GM12878 (cell line): ENCODE data around the gene GPR4. TPM values are rescaled to one million over a fixed set of nuclear protein-coding genes. Genes with fewer than 3 reads are reported as not detected.

ENCODE experiments used
- ATAC-seq: fragments of 200-7000 bp; cut with Tn5 transposase; 3 replicates; pipeline ENCODE4 v1.9.1; 2020; ENCODE audit warnings: mild to moderate bottlenecking, moderate library complexity
- BruUV-seq: library from RNA; stranded (reverse); fragments of 400-500 nt; replicated peaks from 2 replicates; lab custom pipeline; 2021; lab: Mats Ljungman, UMichigan
- CTCF ChIA-PET: fragments of 300-600 bp; sonication (Branson Sonifier 250); formaldehyde crosslinking; extraction: SDS; loops from one replicate; lab custom pipeline; 2021; ENCODE audit warnings: inconsistent platforms; lab: Yijun Ruan, JAX
- POLR2A ChIA-PET: fragments of 350-600 bp; formaldehyde crosslinking; extraction: SDS; loops from one replicate; lab custom pipeline; 2021; ENCODE audit warnings: inconsistent platforms; lab: Charles Lee
- RAD21 ChIA-PET: fragments of 300-600 bp; sonication (Branson Sonifier 250); formaldehyde crosslinking; loops from one replicate; lab custom pipeline; 2023; ENCODE audit warnings: antibody characterized with exemption; ENCODE audit not compliant: unreplicated experiment; lab: Charles Lee
- SMC1A ChIA-PET: fragments of 300-600 bp; sonication (Branson Sonifier 250); formaldehyde crosslinking; loops from one replicate; lab custom pipeline; 2023; ENCODE audit not compliant: unreplicated experiment, uncharacterized antibody; lab: Charles Lee
- DNase-seq: peaks from one replicate; pipeline ENCODE4 v3.0.0-alpha.2; 2011; ENCODE audit warnings: low read depth, low spot score
- FAIRE-seq: peaks from 3 replicates; lab custom pipeline; 2011; peaks lifted over from hg19 to GRCh38; lab: Jason Lieb, UNC
- H2AFZ ChIP-seq: 2 replicates; pipeline ENCODE4 v1.6.0; 2011; ENCODE audit warnings: low read depth, low read length, control low read depth; ENCODE audit not compliant: control insufficient read depth
- H3K27ac ChIP-seq: 2 replicates; pipeline ENCODE4 v1.5.1; 2011; ENCODE audit warnings: control low read depth; ENCODE audit not compliant: control insufficient read depth, insufficient read depth
- H3K27me3 ChIP-seq, 2 experiments: replicated peaks in 1 of 2; 2 replicates each; pipeline versions ENCODE4 v1.6.0 to v1.6.1; 2011; ENCODE audit warnings: low read length in 1 of 2; ENCODE audit not compliant: control insufficient read depth in 2 of 2, insufficient read depth in 2 of 2
- H3K36me3 ChIP-seq, 2 experiments: 2 replicates each; pipeline ENCODE4 v1.5.1; 2011; ENCODE audit warnings: low read length in 1 of 2; ENCODE audit not compliant: control insufficient read depth in 2 of 2, insufficient read depth in 2 of 2
- H3K4me1 ChIP-seq: 2 replicates; pipeline ENCODE4 v1.6.1; 2011; ENCODE audit warnings: mild to moderate bottlenecking, low read length, moderate library complexity, mixed read lengths; ENCODE audit not compliant: control insufficient read depth, insufficient read depth
- H3K4me2 ChIP-seq: 2 replicates; pipeline ENCODE4 v1.6.0; 2011; ENCODE audit warnings: control low read depth; ENCODE audit not compliant: control insufficient read depth, insufficient read depth
- H3K4me3 ChIP-seq: fragments of 200-600 bp; sonication (generic); 2 replicates; pipeline ENCODE4 v1.5.1; 2016
- H3K79me2 ChIP-seq: 2 replicates; pipeline ENCODE4 v1.6.0; 2011; ENCODE audit warnings: low read length; ENCODE audit not compliant: control insufficient read depth, insufficient read depth
- H3K9ac ChIP-seq: 2 replicates; pipeline ENCODE4 v1.8.0; 2011; ENCODE audit warnings: low read length, control low read depth, mixed read lengths; ENCODE audit not compliant: control insufficient read depth, insufficient read depth
- H3K9me3 ChIP-seq: replicated peaks from 3 replicates; pipeline ENCODE4 v1.5.1; 2011; ENCODE audit warnings: mild to moderate bottlenecking, low read length; ENCODE audit not compliant: control insufficient read depth, insufficient read depth
- H4K20me1 ChIP-seq: 2 replicates; pipeline ENCODE4 v1.6.0; 2011; ENCODE audit not compliant: control insufficient read depth, insufficient read depth
- CBFB ChIP-seq: IDR thresholded peaks from 2 replicates; pipeline ENCODE4 v1.6.1; 2016; ENCODE audit warnings: antibody characterized with exemption, low read depth
- EZH2 ChIP-seq: IDR thresholded peaks from 2 replicates; pipeline ENCODE4 v1.6.1; 2012; ENCODE audit warnings: low read depth, mild to moderate bottlenecking, control low read depth, inconsistent platforms, low read length, borderline replicate concordance; ENCODE audit not compliant: control insufficient read depth
- KLF5 ChIP-seq: fragments of 450-650 bp; IDR thresholded peaks from 2 replicates; pipeline ENCODE4 v1.6.1; 2014; ENCODE audit warnings: mild to moderate bottlenecking; ENCODE audit not compliant: partially characterized antibody
- LARP7 ChIP-seq: fragments of 450-650 bp; IDR thresholded peaks from 2 replicates; pipeline ENCODE4 v1.6.1; 2017; ENCODE audit warnings: mild to moderate bottlenecking
- NFXL1 ChIP-seq: fragments of 450-650 bp; IDR thresholded peaks from 2 replicates; pipeline ENCODE4 v1.6.1; 2017; ENCODE audit warnings: antibody characterized with exemption, mild to moderate bottlenecking, borderline replicate concordance
- SREBF2 ChIP-seq: IDR thresholded peaks from 2 replicates; pipeline ENCODE4 v1.6.1; 2012; ENCODE audit warnings: mild to moderate bottlenecking, low read length
- ZNF217 ChIP-seq: fragments of 450-650 bp; IDR thresholded peaks from 2 replicates; pipeline ENCODE4 v1.6.1; 2017; ENCODE audit warnings: antibody characterized with exemption, mild to moderate bottlenecking
- ZNF622 ChIP-seq: fragments of 450-650 bp; IDR thresholded peaks from 2 replicates; pipeline ENCODE4 v1.6.1; 2017; ENCODE audit warnings: mild to moderate bottlenecking, inconsistent platforms
- WGBS: methylation state at CpG from one replicate; pipeline ENCODE4 v1.1.6; 2016; ENCODE audit warnings: low lambda C conversion rate; ENCODE audit not compliant: insufficient replicate concordance, insufficient coverage; ENCODE audit errors: missing lambda C conversion rate; 5-methylcytosine and 5-hydroxymethylcytosine counted together
- in situ Hi-C: fragments of 300-500 bp; cut with MboI; formaldehyde crosslinking; loops from 9 replicates; pipeline ENCODE4 v1.14.3; 2018; ENCODE audit warnings: mixed read lengths
- intact Hi-C: fragments of 100-400 bp; cut with micrococcal nuclease; formaldehyde crosslinking; loops from one replicate; pipeline ENCODE4 v1.14.2; 2022; ENCODE audit not compliant: unreplicated experiment
- polyA plus RNA-seq, 11 experiments: library from polyadenylated mRNA; depleted of rRNA in 4 of 11; unstranded in 6 of 11; stranded (reverse) in 5 of 11; fragments of >200 nt; fragmentation: Nextera tagmentation in 4 of 11; fragmentation: Illumina TruSeq in 1 of 11; extraction: Ambion mirVana in 4 of 11; extraction: Trizol in 1 of 11; gene quantifications; 1 replicate in 1 of 11; 2 replicates in 10 of 11; pipeline versions ENCODE4 v1.2.1 to v1.2.3, GENCODE V29; 2011 to 2016; ENCODE audit warnings: inconsistent platforms in 2 of 11, missing spikeins in 2 of 11, low read depth in 1 of 11
- total RNA-seq, 4 experiments: library from RNA; depleted of rRNA in 3 of 4; stranded (reverse); fragments of >200 nt in 3 of 4; fragmentation: Illumina TruSeq in 1 of 4; extraction: Trizol in 1 of 4; gene quantifications; 2 replicates each; pipeline versions ENCODE4 v1.2.1 to v1.2.3, GENCODE V29; 2013 to 2021

GPR4 gene
- total and polyA plus RNA-seq, 10 of the 15 experiments (the other 5 are each of a cell fraction or from before 2014, with no cell fraction given) = not detected

DNA sequence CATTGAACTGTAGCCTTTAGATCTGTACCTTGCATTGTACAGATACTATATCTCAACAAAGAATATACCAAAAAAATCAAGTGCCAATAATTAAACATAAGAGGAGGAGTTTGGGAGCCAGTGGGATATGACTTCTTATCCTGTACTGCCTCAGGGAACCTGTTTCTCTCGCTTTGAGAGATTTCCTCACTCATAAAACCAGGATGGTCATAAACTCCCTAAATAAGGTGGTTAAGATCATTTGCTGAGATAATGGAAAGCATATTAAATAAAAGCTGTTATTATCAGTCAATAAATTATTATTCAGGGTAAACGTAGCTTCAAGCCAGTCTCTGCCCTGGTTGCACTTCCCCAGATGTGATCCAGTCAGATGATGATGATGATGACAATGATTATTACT, 34.4 kb downstream of the GPR4 start:
- H3K36me3 ChIP-seq = no peaks in the 10 kb centered on the region; a peak in 1 of 4 replicates
- no peak for ATAC-seq
- FAIRE-seq = no peak
- SMC1A ChIA-PET = interaction anchor here (0.7 to 1.3 kb wide), 3 partner anchors 10 to 74 kb away, joined by 3 read pairs; no protein-coding TSS in a partner anchor
- peaks cover 19% of the 10 kb centered on the region for H3K4me1 ChIP-seq
- intact Hi-C loops (no loop called here), in situ Hi-C loops (no loop called here)
- CTCF ChIA-PET = interaction anchor here (0.6 to 1.7 kb wide), 4 partner anchors 9 to 76 kb away, joined by 3 to 4 read pairs (median 3); no protein-coding TSS in a partner anchor
- no peak overlapping the region for H2AFZ ChIP-seq
- H4K20me1 ChIP-seq = no peaks in the 10 kb centered on the region
- H3K4me2 ChIP-seq = no peak overlapping the region
- no peak for DNase-seq
- WGBS = 96% methylated on average over 2 of the region's 2 CpGs
- TF ChIP-seq SREBF2 (no peak), LARP7 (no peak), NFXL1 (no peak), ZNF622 (no peak), ZNF217 (no peak), KLF5 (no peak), CBFB (no peak), EZH2 (no peak)
- peaks cover 16% of the 10 kb centered on the region for H3K79me2 ChIP-seq
- POLR2A ChIA-PET = no interaction called here
- RAD21 ChIA-PET = interaction anchor here (0.6 kb wide), 1 partner anchor 109 kb away, joined by 3 read pairs; no protein-coding TSS in a partner anchor
- H3K9ac ChIP-seq = no peak overlapping the region
- H3K27ac ChIP-seq = no peak overlapping the region
- H3K4me3 ChIP-seq = no peak overlapping the region
- H3K27me3 ChIP-seq = no peaks in the 10 kb centered on the region
- no peaks in the 10 kb centered on the region for H3K9me3 ChIP-seq
- BruUV-seq = no TSS peak
